Liver (tissue), 9 donors: ENCODE measurements around the gene GNAI3. TPM values are rescaled to one million over a fixed set of nuclear protein-coding genes. Genes with fewer than 3 reads are reported as not detected.

ENCODE experiments used
- DNase-seq: peaks from one replicate; pipeline ENCODE4 v3.0.0-alpha.2; 2017; ENCODE audit warnings: low spot score
- H3K27ac ChIP-seq, 2 donors: one replicate each; pipeline ENCODE4 v1.7.0; 2013; ENCODE audit warnings: inconsistent platforms in 2 of 2, low read length in 2 of 2, control low read depth in 1 of 2, low read depth in 1 of 2, mild to moderate bottlenecking in 1 of 2
- H3K27me3 ChIP-seq, 4 donors: one replicate each; pipeline versions ENCODE4 v1.6.1 to v1.7.0; 2013; ENCODE audit warnings: low read length in 3 of 4, inconsistent platforms in 1 of 4, mild to moderate bottlenecking in 1 of 4, moderate library complexity in 1 of 4; ENCODE audit not compliant: control insufficient read depth in 4 of 4, insufficient read depth in 4 of 4
- H3K36me3 ChIP-seq, 4 donors: one replicate each; pipeline versions ENCODE4 v1.6.1 to v1.7.0; 2013; ENCODE audit warnings: low read length in 3 of 4, mild to moderate bottlenecking in 3 of 4, low read depth in 1 of 4, moderate library complexity in 1 of 4; ENCODE audit not compliant: control insufficient read depth in 4 of 4, insufficient read depth in 3 of 4
- H3K4me1 ChIP-seq, 4 donors: one replicate each; pipeline versions ENCODE4 v1.6.1 to v1.7.0; 2013; ENCODE audit warnings: low read length in 3 of 4, mild to moderate bottlenecking in 3 of 4, moderate library complexity in 1 of 4; ENCODE audit not compliant: control insufficient read depth in 4 of 4, insufficient read depth in 4 of 4
- H3K4me3 ChIP-seq, 3 donors: one replicate each; pipeline versions ENCODE4 v1.6.1 to v1.7.0; 2013; ENCODE audit warnings: low read length in 3 of 3, control low read depth in 1 of 3, low read depth in 1 of 3, mild to moderate bottlenecking in 1 of 3
- H3K9ac ChIP-seq, 2 donors: one replicate each; pipeline ENCODE4 v1.7.0; 2013; ENCODE audit warnings: low read length in 2 of 2, mild to moderate bottlenecking in 2 of 2, moderate library complexity in 2 of 2, control low read depth in 1 of 2, low read depth in 1 of 2
- H3K9me3 ChIP-seq, 4 donors: one replicate each; pipeline versions ENCODE4 v1.6.1 to v1.7.0; 2013; ENCODE audit warnings: low read length in 3 of 4; ENCODE audit not compliant: control insufficient read depth in 4 of 4
- ATF3 ChIP-seq: IDR thresholded peaks from 2 replicates; pipeline ENCODE4 v1.6.1; 2016; ENCODE audit warnings: antibody characterized with exemption
- EGR1 ChIP-seq, 2 donors: IDR thresholded peaks; 2 replicates each; pipeline ENCODE4 v1.6.1; 2016 to 2018; ENCODE audit warnings: antibody characterized with exemption in 2 of 2, low read depth in 2 of 2
- FOXA1 ChIP-seq: IDR thresholded peaks from 2 replicates; pipeline ENCODE4 v1.6.1; 2016; ENCODE audit warnings: antibody characterized with exemption
- FOXA2 ChIP-seq: IDR thresholded peaks from 2 replicates; pipeline ENCODE4 v1.6.1; 2016; ENCODE audit warnings: antibody characterized with exemption
- GABPA ChIP-seq, 2 donors: IDR thresholded peaks in 1 of 2; conservative IDR thresholded peaks in 1 of 2; 2 replicates each; pipeline ENCODE4 v1.6.1; 2016; ENCODE audit warnings: antibody characterized with exemption in 2 of 2, mild to moderate bottlenecking in 1 of 2, moderate library complexity in 1 of 2
- HNF4A ChIP-seq, 2 donors: conservative IDR thresholded peaks; 2 replicates each; pipeline ENCODE4 v1.6.1; 2016; ENCODE audit warnings: antibody characterized with exemption in 2 of 2, mild to moderate bottlenecking in 2 of 2
- HNF4G ChIP-seq: IDR thresholded peaks from 2 replicates; pipeline ENCODE4 v1.6.1; 2016; ENCODE audit warnings: antibody characterized with exemption
- JUND ChIP-seq, 2 donors: IDR thresholded peaks; 2 replicates each; pipeline ENCODE4 v1.6.1; 2016; ENCODE audit warnings: antibody characterized with exemption in 2 of 2
- MAX ChIP-seq: IDR thresholded peaks from 2 replicates; pipeline ENCODE4 v1.6.1; 2016; ENCODE audit warnings: antibody characterized with exemption
- NR2F2 ChIP-seq: IDR thresholded peaks from 2 replicates; pipeline ENCODE4 v1.6.1; 2016; ENCODE audit warnings: antibody characterized with exemption
- RAD21 ChIP-seq, 2 donors: IDR thresholded peaks; 2 replicates each; pipeline ENCODE4 v1.6.1; 2016; ENCODE audit warnings: antibody characterized with exemption in 2 of 2, mild to moderate bottlenecking in 2 of 2
- RXRA ChIP-seq, 2 donors: IDR thresholded peaks; 2 replicates each; pipeline ENCODE4 v1.6.1; 2017 to 2018; ENCODE audit warnings: antibody characterized with exemption in 2 of 2, mild to moderate bottlenecking in 1 of 2
- SP1 ChIP-seq: IDR thresholded peaks from 2 replicates; pipeline ENCODE4 v1.6.1; 2018; ENCODE audit warnings: antibody characterized with exemption, mild to moderate bottlenecking
- TAF1 ChIP-seq: conservative IDR thresholded peaks from 2 replicates; pipeline ENCODE4 v1.6.1; 2016; ENCODE audit warnings: antibody characterized with exemption, mild to moderate bottlenecking
- YY1 ChIP-seq: IDR thresholded peaks from 2 replicates; pipeline ENCODE4 v1.6.1; 2016; ENCODE audit warnings: antibody characterized with exemption, mild to moderate bottlenecking
- WGBS: extraction: QIAGEN DNeasy Blood & Tissue Kit; methylation state at CpG from one replicate; pipeline ENCODE4 v1.1.7; 2013; 5-methylcytosine and 5-hydroxymethylcytosine counted together
- polyA plus RNA-seq, 2 donors: library from polyadenylated mRNA; stranded (reverse) in 1 of 2; unstranded in 1 of 2; fragments of 200-250 nt in 1 of 2; fragments of >200 nt in 1 of 2; fragmentation: Nextera tagmentation in 1 of 2; extraction: Ambion mirVana in 1 of 2; gene quantifications; one replicate each; pipeline versions ENCODE4 v1.2.1 to v1.2.3, GENCODE V29; 2013 to 2015
- total RNA-seq, 2 donors: library from RNA; depleted of rRNA; stranded (reverse); fragments of >200 nt; gene quantifications; one replicate each; pipeline ENCODE4 v1.2.3, GENCODE V29; 2014
- TF ChIP-seq, protein P1 (sequence below): fragments of 150-350 bp; IDR thresholded peaks from 2 replicates; pipeline ENCODE4 v1.5.1; 2017; ENCODE audit warnings: improper control_type of control experiment, low read depth, low read length; ENCODE audit not compliant: missing input control
- TF ChIP-seq, protein P2 (sequence below): IDR thresholded peaks from 2 replicates; pipeline ENCODE4 v1.6.1; 2016; ENCODE audit warnings: antibody characterized with exemption
- donor health status: healthy.
- donor health status: healthy.
- donor health status: healthy.
- donor health status: healthy.
- donor health status: healthy.

GNAI3 gene
- total and polyA plus RNA-seq, 4 donors, result 1.9 to 6.5 (median 4.3) TPM

GRCh38 chr1:109625176-109625575 lies 76.8 kb downstream of the GNAI3 start:
- Histone ChIP-seq H3K9ac (no peak overlapping the region), H3K9me3 (no peaks in the 10 kb centered on the region), H3K27ac (no peak overlapping the region), H3K36me3 (peaks cover 9 to 44% (median 21%) of the 10 kb centered on the region in 4 donors), H3K4me3 (no peak overlapping the region), H3K27me3 (no peaks in the 10 kb centered on the region), H3K4me1 (peaks cover 5 to 36% (median 27%) of the 10 kb centered on the region in 4 donors)
- 91% methylated on average over 16 of the region's 16 CpGs for WGBS
- DNase-seq, result no peak
- TF ChIP-seq RXRA (IDR thresholded peaks at IDR 0.05) (no peak), SP1 (no peak)

DNA sequence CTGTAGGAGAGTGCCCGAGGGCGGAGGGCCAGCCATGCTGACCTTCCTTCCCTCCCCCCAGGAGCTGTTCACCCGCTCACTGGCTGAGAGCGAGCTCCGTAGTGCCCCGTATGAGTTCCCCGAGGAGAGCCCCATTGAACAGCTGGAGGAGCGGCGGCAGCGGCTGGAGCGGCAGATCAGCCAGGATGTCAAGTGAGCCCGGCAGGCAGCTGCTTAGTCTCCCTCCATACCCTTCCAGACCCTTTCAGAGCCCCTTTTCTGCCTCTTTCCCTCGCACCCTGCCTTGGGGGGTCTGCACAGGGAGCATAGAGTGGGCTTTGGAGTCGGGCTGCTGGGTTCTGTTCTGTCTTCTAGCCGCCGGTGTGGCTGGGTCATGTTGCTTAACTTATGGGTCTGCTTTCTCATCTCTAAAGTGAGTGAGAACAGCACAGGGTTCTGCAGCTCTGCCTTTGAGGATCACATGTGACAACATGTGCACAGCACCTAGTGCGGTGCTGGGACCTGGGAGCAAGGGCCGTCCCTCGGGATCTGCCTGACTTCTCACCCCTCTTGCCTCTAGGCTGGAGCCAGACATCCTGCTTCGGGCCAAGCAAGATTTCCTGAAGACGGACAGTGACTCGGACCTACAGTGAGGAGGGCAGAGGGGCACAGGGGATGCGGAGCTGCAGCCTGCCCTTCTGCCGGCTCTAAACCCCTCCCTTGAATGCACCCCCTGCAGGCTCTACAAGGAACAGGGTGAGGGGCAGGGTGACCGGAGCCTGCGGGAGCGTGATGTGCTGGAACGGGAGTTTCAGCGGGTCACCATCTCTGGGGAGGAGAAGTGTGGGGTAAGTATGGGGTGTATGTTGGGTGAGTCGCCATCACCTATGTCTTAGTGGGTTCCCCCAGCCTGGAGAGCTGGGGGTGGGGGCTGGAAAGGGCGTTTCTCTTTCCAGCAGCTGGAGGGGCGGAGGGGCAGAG lies 77.5 kb downstream of the GNAI3 start:
- H3K27ac ChIP-seq, result no peak overlapping the region
- peaks cover 11 to 48% (median 23%) of the 10 kb centered on the region in 4 donors for H3K36me3 ChIP-seq
- no peak for DNase-seq
- H3K9me3 ChIP-seq, result no peaks in the 10 kb centered on the region
- no peaks in the 10 kb centered on the region for H3K27me3 ChIP-seq
- no peak overlapping the region for H3K4me3 ChIP-seq
- TF ChIP-seq FOXA1 (no peak), FOXA2 (no peak), HNF4G (no peak), RXRA (IDR thresholded peaks at IDR 0.05) (no peak), MAX (no peak), NR2F2 (no peak), HNF4A (conservative IDR thresholded peaks at IDR 0.05) (no peak), GABPA (IDR thresholded peaks at IDR 0.05 in 1 of 2, conservative IDR thresholded peaks at IDR 0.05 in 1 of 2) (no peak), JUND (IDR thresholded peaks at IDR 0.05) (no peak), TAF1 (no peak), YY1 (no peak), ATF3 (no peak), RAD21 (IDR thresholded peaks at IDR 0.05) (no peak)
- TF ChIP-seq, protein P1, sequence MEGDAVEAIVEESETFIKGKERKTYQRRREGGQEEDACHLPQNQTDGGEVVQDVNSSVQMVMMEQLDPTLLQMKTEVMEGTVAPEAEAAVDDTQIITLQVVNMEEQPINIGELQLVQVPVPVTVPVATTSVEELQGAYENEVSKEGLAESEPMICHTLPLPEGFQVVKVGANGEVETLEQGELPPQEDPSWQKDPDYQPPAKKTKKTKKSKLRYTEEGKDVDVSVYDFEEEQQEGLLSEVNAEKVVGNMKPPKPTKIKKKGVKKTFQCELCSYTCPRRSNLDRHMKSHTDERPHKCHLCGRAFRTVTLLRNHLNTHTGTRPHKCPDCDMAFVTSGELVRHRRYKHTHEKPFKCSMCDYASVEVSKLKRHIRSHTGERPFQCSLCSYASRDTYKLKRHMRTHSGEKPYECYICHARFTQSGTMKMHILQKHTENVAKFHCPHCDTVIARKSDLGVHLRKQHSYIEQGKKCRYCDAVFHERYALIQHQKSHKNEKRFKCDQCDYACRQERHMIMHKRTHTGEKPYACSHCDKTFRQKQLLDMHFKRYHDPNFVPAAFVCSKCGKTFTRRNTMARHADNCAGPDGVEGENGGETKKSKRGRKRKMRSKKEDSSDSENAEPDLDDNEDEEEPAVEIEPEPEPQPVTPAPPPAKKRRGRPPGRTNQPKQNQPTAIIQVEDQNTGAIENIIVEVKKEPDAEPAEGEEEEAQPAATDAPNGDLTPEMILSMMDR, result no peak
- peaks cover 5 to 35% (median 27%) of the 10 kb centered on the region in 4 donors for H3K4me1 ChIP-seq
- 83% methylated on average over 32 of the region's 32 CpGs for WGBS
- no peak overlapping the region for H3K9ac ChIP-seq

- Histone ChIP-seq H3K9me3 (no peaks in the 10 kb centered on the region), H3K4me3 (no peak overlapping the region), H3K9ac (no peak overlapping the region), H3K27me3 (no peaks in the 10 kb centered on the region), H3K4me1 (peaks cover 2 to 26% (median 20%) of the 10 kb centered on the region in 4 donors), H3K27ac (no peak overlapping the region), H3K36me3 (peaks cover 12 to 58% (median 26%) of the 10 kb centered on the region in 4 donors)
- WGBS, result 97% methylated on average over 21 of the region's 21 CpGs
- no peak for DNase-seq
- TF ChIP-seq EGR1 (IDR thresholded peaks at IDR 0.05; ENCODE audit: low read depth in 2 of 2) (no peak), HNF4G (no peak), FOXA2 (no peak), TAF1 (no peak), NR2F2 (no peak)
- TF ChIP-seq, protein P1, result no peak
- TF ChIP-seq, protein P2, sequence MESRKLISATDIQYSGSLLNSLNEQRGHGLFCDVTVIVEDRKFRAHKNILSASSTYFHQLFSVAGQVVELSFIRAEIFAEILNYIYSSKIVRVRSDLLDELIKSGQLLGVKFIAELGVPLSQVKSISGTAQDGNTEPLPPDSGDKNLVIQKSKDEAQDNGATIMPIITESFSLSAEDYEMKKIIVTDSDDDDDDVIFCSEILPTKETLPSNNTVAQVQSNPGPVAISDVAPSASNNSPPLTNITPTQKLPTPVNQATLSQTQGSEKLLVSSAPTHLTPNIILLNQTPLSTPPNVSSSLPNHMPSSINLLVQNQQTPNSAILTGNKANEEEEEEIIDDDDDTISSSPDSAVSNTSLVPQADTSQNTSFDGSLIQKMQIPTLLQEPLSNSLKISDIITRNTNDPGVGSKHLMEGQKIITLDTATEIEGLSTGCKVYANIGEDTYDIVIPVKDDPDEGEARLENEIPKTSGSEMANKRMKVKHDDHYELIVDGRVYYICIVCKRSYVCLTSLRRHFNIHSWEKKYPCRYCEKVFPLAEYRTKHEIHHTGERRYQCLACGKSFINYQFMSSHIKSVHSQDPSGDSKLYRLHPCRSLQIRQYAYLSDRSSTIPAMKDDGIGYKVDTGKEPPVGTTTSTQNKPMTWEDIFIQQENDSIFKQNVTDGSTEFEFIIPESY, result no peak
These were observed 78.4 kb downstream of the GNAI3 start for GRCh38 chr1:109626682-109627408.
